DOHH2 (cell line): ENCODE data around the gene MTRFR.

Experiments
- H3F3A ChIP-seq: fragments of 200-600 bp; sonication (generic), shearing (Covaris generic); 2 replicates; pipeline ENCODE4 v1.6.0; 2016; ENCODE audit warnings: antibody characterized with exemption, mild to moderate bottlenecking; ENCODE audit not compliant: control insufficient read depth, insufficient read depth
- H3K27ac ChIP-seq: fragments of 200-600 bp; sonication (generic); 2 replicates; pipeline ENCODE4 v1.5.1; 2014; ENCODE audit warnings: low read depth, mild to moderate bottlenecking, low read length, moderate library complexity
- H3K27me3 ChIP-seq: fragments of 200-600 bp; sonication (generic); 2 replicates; pipeline ENCODE4 v1.6.1; 2014; ENCODE audit warnings: mild to moderate bottlenecking, low read length, mixed read lengths; ENCODE audit not compliant: control insufficient read depth
- H3K36me3 ChIP-seq: fragments of 200-600 bp; sonication (generic); 2 replicates; pipeline ENCODE4 v1.6.1; 2014; ENCODE audit warnings: mild to moderate bottlenecking, low read length, moderate library complexity, mixed read lengths; ENCODE audit not compliant: control insufficient read depth
- H3K4me1 ChIP-seq: fragments of 200-600 bp; sonication (generic); 2 replicates; pipeline ENCODE4 v1.6.1; 2014; ENCODE audit warnings: mild to moderate bottlenecking, low read length, mixed read lengths; ENCODE audit not compliant: control insufficient read depth
- H3K4me2 ChIP-seq: fragments of 200-600 bp; sonication (generic); 2 replicates; pipeline ENCODE4 v1.6.0; 2014; ENCODE audit warnings: mild to moderate bottlenecking, low read length, moderate library complexity
- H3K4me3 ChIP-seq: fragments of 200-600 bp; sonication (generic); 2 replicates; pipeline ENCODE4 v1.5.1; 2014; ENCODE audit warnings: mild to moderate bottlenecking, low read length, mixed read lengths
- H3K79me2 ChIP-seq: fragments of 200-600 bp; sonication (generic); 2 replicates; pipeline ENCODE4 v1.6.1; 2014; ENCODE audit warnings: mild to moderate bottlenecking, low read length, mixed read lengths; ENCODE audit not compliant: control insufficient read depth
- H3K9me2 ChIP-seq: fragments of 200-600 bp; sonication (generic); replicated peaks from 2 replicates; pipeline ENCODE4 v1.6.1; 2014; ENCODE audit warnings: mild to moderate bottlenecking, low read length, mixed read lengths; ENCODE audit not compliant: control insufficient read depth
- H3K9me3 ChIP-seq: fragments of 200-600 bp; sonication (generic); 2 replicates; pipeline ENCODE4 v1.6.1; 2014; ENCODE audit warnings: antibody characterized with exemption, low read length, mixed read lengths; ENCODE audit not compliant: control insufficient read depth, insufficient read depth
- H4K20me1 ChIP-seq: fragments of 200-600 bp; sonication (generic); 2 replicates; pipeline ENCODE4 v1.6.0; 2014; ENCODE audit warnings: low read depth, mild to moderate bottlenecking, antibody characterized with exemption, low read length, moderate library complexity; ENCODE audit not compliant: control insufficient read depth, insufficient read depth
- CTCF ChIP-seq: fragments of 200-600 bp; sonication (generic); IDR thresholded peaks from one replicate; pipeline ENCODE4 v1.5.1; 2014; ENCODE audit warnings: antibody characterized with exemption, mild to moderate bottlenecking, low read depth, low read length; ENCODE audit not compliant: poor library complexity, severe bottlenecking
- EZH2phosphoT487 ChIP-seq: fragments of 200-600 bp; sonication (generic); IDR thresholded peaks from 2 replicates; pipeline ENCODE4 v1.6.1; 2017; ENCODE audit warnings: borderline replicate concordance, mild to moderate bottlenecking, antibody characterized with exemption, low read length, moderate library complexity, mixed read lengths

MTRFR gene

GRCh38 chr12:123231931-123232330 lies 1.3 kb upstream of the MTRFR start:
- Histone ChIP-seq H3K27me3 (no peaks in the 10 kb centered on the region), H3K4me1 (peaks cover 70% of the 10 kb centered on the region), H3K9me2 (no peaks in the 10 kb centered on the region), H4K20me1 (no peaks in the 10 kb centered on the region), H3K79me2 (peaks cover 93% of the 10 kb centered on the region), H3K4me3 (peak overlapping the region; percentile 93), H3K9me3 (no peaks in the 10 kb centered on the region), H3K27ac (peak overlapping the region; percentile 70; the same call in 1 of the 2 replicates), H3K4me2 (peak overlapping the region; percentile 99), H3K36me3 (peaks cover 59% of the 10 kb centered on the region), H3F3A (peaks cover 17% of the 10 kb centered on the region)
- TF ChIP-seq EZH2phosphoT487: no peak
- no peak for TF ChIP-seq CTCF

- Histone ChIP-seq H3K36me3 (peaks cover 58% of the 10 kb centered on the region), H4K20me1 (no peaks in the 10 kb centered on the region), H3F3A (peaks cover 22% of the 10 kb centered on the region), H3K27ac (peak overlapping the region; percentile 70), H3K4me2 (peak overlapping the region; percentile 99), H3K9me2 (no peaks in the 10 kb centered on the region), H3K79me2 (peaks cover 91% of the 10 kb centered on the region), H3K4me1 (peaks cover 75% of the 10 kb centered on the region), H3K9me3 (no peaks in the 10 kb centered on the region), H3K4me3 (peak overlapping the region; percentile 93), H3K27me3 (no peaks in the 10 kb centered on the region)
- TF ChIP-seq EZH2phosphoT487 (no peak), CTCF (no peak)
Measured at GRCh38 chr12:123232472-123232806, 797 bp upstream of the MTRFR start.

DNA sequence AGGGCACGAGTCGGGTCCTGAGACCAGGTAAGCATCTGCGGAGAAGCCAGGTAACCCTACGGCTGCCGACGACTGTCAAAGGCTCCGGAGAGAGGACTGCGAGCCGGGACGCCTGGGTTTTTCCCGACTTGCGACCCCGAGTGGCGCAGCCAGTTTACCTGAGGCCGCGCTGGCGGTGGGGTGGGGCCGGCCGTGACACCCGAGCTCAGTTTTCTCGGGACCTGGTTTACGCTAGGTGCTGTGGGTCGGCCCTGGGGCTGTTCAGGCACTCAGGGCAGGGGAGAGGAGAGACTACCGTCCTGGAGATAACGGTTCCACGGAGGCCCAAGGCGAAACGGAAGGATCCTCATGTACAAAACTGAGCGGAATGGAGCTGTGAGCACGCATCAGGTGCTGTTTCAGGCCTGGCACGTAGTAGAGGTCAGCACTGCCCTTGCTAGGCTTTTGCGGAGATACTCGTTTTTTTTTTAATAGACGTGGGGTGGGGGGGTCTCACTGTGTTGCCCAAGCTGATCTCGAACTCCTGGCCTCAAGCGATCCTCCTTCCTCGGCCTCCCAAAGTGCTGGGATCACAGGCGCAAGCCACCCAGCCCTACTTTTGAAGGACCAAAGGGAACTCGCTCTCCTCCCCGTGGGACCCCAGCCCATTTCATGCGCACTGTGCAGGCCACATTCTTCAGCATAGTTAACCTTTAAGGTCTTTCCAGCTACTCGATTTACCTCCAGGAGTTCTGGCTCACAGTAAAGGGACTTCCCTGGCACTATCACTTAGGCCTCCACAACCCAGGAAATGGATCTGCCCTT lies 471 bp downstream of the MTRFR start:
- H3K79me2 ChIP-seq: peaks cover 91% of the 10 kb centered on the region

More for the DNA sequence above, 471 bp downstream of the MTRFR start:
- Histone ChIP-seq H3K27me3 (no peaks in the 10 kb centered on the region), H3K4me3 (peak overlapping the region; percentile 93), H4K20me1 (no peaks in the 10 kb centered on the region), H3K4me2 (peak overlapping the region; percentile 66), H3K9me3 (no peaks in the 10 kb centered on the region), H3F3A (peaks cover 27% of the 10 kb centered on the region), H3K4me1 (peaks cover 80% of the 10 kb centered on the region), H3K36me3 (peaks cover 53% of the 10 kb centered on the region), H3K9me2 (no peaks in the 10 kb centered on the region), H3K27ac (peak overlapping the region; percentile 55)
- TF ChIP-seq EZH2phosphoT487 (no peak), CTCF (peak; percentile 12)
